Islet precursor cell (in vitro differentiated cells): Measurements from ENCODE around the gene ARMC2.
"Not testable (repeated sequence)": the region's sequence is repeated elsewhere in the genome, so short reads cannot be mapped to it uniquely, and the experiment has no call there.

ENCODE experiments used
- DNase-seq: peaks from one replicate; pipeline ENCODE4 v3.0.0-alpha.2; 2018

ARMC2 gene

GRCh38 chr6:108835218-108835850 is 12.9 kb upstream of the ARMC2 start:
- peak; percentile 89 for DNase-seq

- no peak for DNase-seq
Observed at GRCh38 chr6:108836061-108836460, 12.2 kb upstream of the ARMC2 start.

GRCh38 chr6:108837236-108837971 is 10.8 kb upstream of the ARMC2 start:
- DNase-seq: no peak

GRCh38 chr6:108838101-108838717 is 10.0 kb upstream of the ARMC2 start:
- peak; percentile 87 for DNase-seq

- DNase-seq: peak; percentile 65
Observed at GRCh38 chr6:108839083-108839642, 9.1 kb upstream of the ARMC2 start.

GRCh38 chr6:108840919-108841318 is 7.3 kb upstream of the ARMC2 start:
- no peak for DNase-seq

GRCh38 chr6:108841377-108841855 is 6.8 kb upstream of the ARMC2 start:
- no peak for DNase-seq

- no peak for DNase-seq
Observed at GRCh38 chr6:108844135-108844534, 4.1 kb upstream of the ARMC2 start.

- DNase-seq: no peak
Observed at GRCh38 chr6:108845145-108845544, 3.1 kb upstream of the ARMC2 start.

- DNase-seq: no peak
Observed at GRCh38 chr6:108846101-108846500, 2.1 kb upstream of the ARMC2 start.

- DNase-seq: no peak
Observed at GRCh38 chr6:108846628-108847027, 1.6 kb upstream of the ARMC2 start.

- DNase-seq: no peak
Observed at GRCh38 chr6:108847738-108848115, 495 bp upstream of the ARMC2 start.

GRCh38 chr6:108850669-108851465 is 2.6 kb downstream of the ARMC2 start:
- DNase-seq: no peak

GRCh38 chr6:108851756-108852155 is 3.5 kb downstream of the ARMC2 start:
- no peak for DNase-seq

GRCh38 chr6:108853077-108853476 is 4.9 kb downstream of the ARMC2 start:
- no peak for DNase-seq

- DNase-seq: no peak
Observed at GRCh38 chr6:108862479-108863191, 14.4 kb downstream of the ARMC2 start.

GRCh38 chr6:108865751-108866286 is 17.6 kb downstream of the ARMC2 start:
- DNase-seq: not testable (repeated sequence)

- no peak for DNase-seq
Observed at GRCh38 chr6:108866798-108867197, 18.6 kb downstream of the ARMC2 start.

GRCh38 chr6:108868647-108869046 is 20.4 kb downstream of the ARMC2 start:
- no peak for DNase-seq

- DNase-seq: no peak
Observed at GRCh38 chr6:108869876-108870275, 21.7 kb downstream of the ARMC2 start.

- DNase-seq: no peak
Observed at GRCh38 chr6:108870357-108870756, 22.1 kb downstream of the ARMC2 start.

- DNase-seq: no peak
Observed at GRCh38 chr6:108872141-108872557, 23.9 kb downstream of the ARMC2 start.
